ENCODE results near the gene CNTNAP2.

Gene CNTNAP2

GRCh38 chr7:147014286-147014955, 897.8 kb downstream of the CNTNAP2 start (continued):
- TF ChIP-seq ZNF16 (tag by site-specific recombination; IDR thresholded peaks at IDR 0.05; ENCODE audit: low read depth) (no peak), ZBTB7A (tag by site-specific recombination; IDR thresholded peaks at IDR 0.05; ENCODE audit: low read depth) (no peak), ZNF837 (tag by site-specific recombination; IDR thresholded peaks at IDR 0.05) (no peak)

DNA sequence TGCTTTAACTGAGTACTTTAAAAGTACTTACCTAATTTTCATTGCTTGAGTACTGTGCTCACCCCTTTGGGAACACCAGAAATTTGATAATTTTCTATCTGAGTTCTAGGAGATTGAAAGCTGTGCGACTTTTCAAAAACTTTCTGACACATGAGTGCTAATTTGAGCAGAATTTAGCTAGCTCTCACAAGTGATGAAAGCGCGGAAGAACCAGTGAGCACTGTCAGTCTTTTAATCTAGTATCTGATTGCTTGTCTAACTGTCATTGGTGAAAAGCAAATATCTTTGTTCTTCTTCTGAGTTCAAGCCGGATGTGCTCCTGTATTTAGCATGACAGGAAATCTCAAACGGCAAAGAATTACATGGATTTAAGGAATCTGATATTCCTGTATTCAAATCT, 899.4 kb downstream of the CNTNAP2 start:
- H3K4me3 ChIP-seq (ENCODE audit: low read depth, low read length), result no peak overlapping the region
- ChIA-PET POLR2A (no interaction called here), CTCF (no interaction called here)
- H3K27ac ChIP-seq (ENCODE audit: extremely low read depth, low read depth, low read length), result no peak overlapping the region
- H3K4me1 ChIP-seq (ENCODE audit: control insufficient read depth, insufficient read depth, low read length), result no peaks in the 10 kb centered on the region
- no peaks in the 10 kb centered on the region for H3K36me3 ChIP-seq (ENCODE audit: control insufficient read depth in 2 of 2, insufficient read depth in 1 of 2, low read length in 2 of 2)
- no peaks in the 10 kb centered on the region for H3K9me3 ChIP-seq (ENCODE audit: control insufficient read depth, insufficient read depth, low read depth, low read length)
- TF ChIP-seq ZNF302 (tag by site-specific recombination; IDR thresholded peaks at IDR 0.05; ENCODE audit: low read depth), result no peak
- no peak for TF ChIP-seq KLF17 (tag by site-specific recombination; IDR thresholded peaks at IDR 0.05)
- no peak for TF ChIP-seq ZNF560 (tag by site-specific recombination; IDR thresholded peaks at IDR 0.05; ENCODE audit: borderline replicate concordance)
- no peak for TF ChIP-seq GFI1B (tag by site-specific recombination; IDR thresholded peaks at IDR 0.05)
- TF ChIP-seq ZNF701 (tag by site-specific recombination; IDR thresholded peaks at IDR 0.05), result no peak
- no peak for TF ChIP-seq ZNF558 (tag by site-specific recombination; IDR thresholded peaks at IDR 0.05)
- no peak for TF ChIP-seq ZNF37A (tag by site-specific recombination; IDR thresholded peaks at IDR 0.05)
- TF ChIP-seq ZNF266 (tag by site-specific recombination; IDR thresholded peaks at IDR 0.05; ENCODE audit: low read depth), result no peak
- TF ChIP-seq ZNF677 (tag by site-specific recombination; IDR thresholded peaks at IDR 0.05), result no peak
- TF ChIP-seq BCL6B (tag by site-specific recombination; IDR thresholded peaks at IDR 0.05), result no peak
- TF ChIP-seq HOXC10 (CRISPR knock-in tag; IDR thresholded peaks at IDR 0.05), result no peak
- TF ChIP-seq, protein P1, sequence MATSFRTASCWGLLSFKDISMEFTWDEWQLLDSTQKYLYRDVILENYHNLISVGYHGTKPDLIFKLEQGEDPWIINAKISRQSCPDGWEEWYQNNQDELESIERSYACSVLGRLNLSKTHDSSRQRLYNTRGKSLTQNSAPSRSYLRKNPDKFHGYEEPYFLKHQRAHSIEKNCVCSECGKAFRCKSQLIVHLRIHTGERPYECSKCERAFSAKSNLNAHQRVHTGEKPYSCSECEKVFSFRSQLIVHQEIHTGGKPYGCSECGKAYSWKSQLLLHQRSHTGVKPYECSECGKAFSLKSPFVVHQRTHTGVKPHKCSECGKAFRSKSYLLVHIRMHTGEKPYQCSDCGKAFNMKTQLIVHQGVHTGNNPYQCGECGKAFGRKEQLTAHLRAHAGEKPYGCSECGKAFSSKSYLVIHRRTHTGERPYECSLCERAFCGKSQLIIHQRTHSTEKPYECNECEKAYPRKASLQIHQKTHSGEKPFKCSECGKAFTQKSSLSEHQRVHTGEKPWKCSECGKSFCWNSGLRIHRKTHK (tag by site-specific recombination; IDR thresholded peaks at IDR 0.05), result no peak
- no peak for TF ChIP-seq ZNF157 (tag by site-specific recombination; IDR thresholded peaks at IDR 0.05)

DNA sequence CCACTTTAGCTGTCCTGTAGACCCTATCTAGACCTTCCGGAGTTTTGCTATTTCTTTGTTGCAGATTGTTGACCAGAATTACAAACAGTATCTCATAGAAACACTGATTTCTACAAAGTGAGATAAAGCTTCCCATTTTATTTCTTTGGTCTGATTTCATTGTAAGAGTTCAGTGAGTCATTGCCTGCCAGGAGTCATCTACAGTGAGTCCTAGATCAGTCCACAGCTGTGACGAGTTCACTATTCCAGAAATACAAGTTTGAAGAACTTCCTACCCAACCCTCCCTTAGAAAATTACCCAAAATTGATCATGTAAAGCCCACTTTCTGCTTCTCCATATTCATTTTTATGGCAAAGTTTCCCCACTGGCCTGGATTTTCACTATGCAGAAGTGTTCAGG, 905.5 kb downstream of the CNTNAP2 start:
- ChIA-PET CTCF (interaction anchor here (0.8 kb wide), 1 partner anchor 13 kb away, joined by 3 read pairs; no protein-coding TSS in a partner anchor), POLR2A (no interaction called here)
- H3K36me3 ChIP-seq (ENCODE audit: control insufficient read depth in 2 of 2, insufficient read depth in 1 of 2, low read length in 2 of 2), result no peaks in the 10 kb centered on the region
- H3K4me1 ChIP-seq (ENCODE audit: control insufficient read depth, insufficient read depth, low read length), result no peaks in the 10 kb centered on the region
- H3K4me3 ChIP-seq (ENCODE audit: low read depth, low read length), result no peak overlapping the region
- no peaks in the 10 kb centered on the region for H3K9me3 ChIP-seq (ENCODE audit: control insufficient read depth, insufficient read depth, low read depth, low read length)
- no peak overlapping the region for H3K27ac ChIP-seq (ENCODE audit: extremely low read depth, low read depth, low read length)
- TF ChIP-seq ZNF292 (tag by site-specific recombination; IDR thresholded peaks at IDR 0.05; ENCODE audit: borderline replicate concordance, low read depth), result no peak
- TF ChIP-seq ZNF560 (tag by site-specific recombination; IDR thresholded peaks at IDR 0.05; ENCODE audit: borderline replicate concordance), result no peak
- no peak for TF ChIP-seq ZNF449 (tag by site-specific recombination; IDR thresholded peaks at IDR 0.05)
- no peak for TF ChIP-seq ZEB2 (tag by site-specific recombination; IDR thresholded peaks at IDR 0.05)
- TF ChIP-seq ZNF48 (tag by site-specific recombination; IDR thresholded peaks at IDR 0.05), result no peak
- TF ChIP-seq ZBTB1 (tag by site-specific recombination; IDR thresholded peaks at IDR 0.05), result no peak
- no peak for TF ChIP-seq ZNF148 (tag by site-specific recombination; IDR thresholded peaks at IDR 0.05; ENCODE audit: borderline replicate concordance)
- no peak for TF ChIP-seq FEZF1 (tag by site-specific recombination; IDR thresholded peaks at IDR 0.05)
- TF ChIP-seq ZNF248 (tag by site-specific recombination; IDR thresholded peaks at IDR 0.05), result no peak
